Activated T-helper 1 cell treated with anti-CD3 and anti-CD28 coated beads, Interleukin-2, amount 50 U/mL, for 16 hours (primary cell): ENCODE measurements around the gene LIF.
"Not testable (repeated sequence)": the region's sequence is repeated elsewhere in the genome, so short reads cannot be mapped to it uniquely, and the experiment has no call there.

Experiments used
- DNase-seq, 2 donors: peaks; one replicate each; pipeline ENCODE4 v3.0.0-alpha.2; 2020; ENCODE audit warnings: low read depth in 1 of 2, low spot score in 1 of 2

The LIF gene

GRCh38 chr22:30212363-30212995 lies 34.1 kb downstream of the LIF start:
- DNase-seq, result no peak

- no peak for DNase-seq
These were observed 35.3 kb downstream of the LIF start for GRCh38 chr22:30211124-30211820.

GRCh38 chr22:30210235-30210909 lies 36.2 kb downstream of the LIF start:
- no peak for DNase-seq

- no peak for DNase-seq
These were observed 36.9 kb downstream of the LIF start for GRCh38 chr22:30209642-30210041.

GRCh38 chr22:30208631-30209603 lies 37.6 kb downstream of the LIF start:
- DNase-seq, result no peak

GRCh38 chr22:30206944-30207343 lies 39.6 kb downstream of the LIF start:
- DNase-seq, result no peak

GRCh38 chr22:30205281-30206115 lies 41.1 kb downstream of the LIF start:
- no peak for DNase-seq

GRCh38 chr22:30204742-30205111 lies 41.8 kb downstream of the LIF start:
- no peak for DNase-seq

GRCh38 chr22:30204015-30204741 lies 42.4 kb downstream of the LIF start:
- DNase-seq, result no peak

GRCh38 chr22:30202531-30203006 lies 44.0 kb downstream of the LIF start:
- DNase-seq, result no peak

GRCh38 chr22:30201945-30202344 lies 44.6 kb downstream of the LIF start:
- DNase-seq, result no peak

GRCh38 chr22:30200905-30201304 lies 45.7 kb downstream of the LIF start:
- DNase-seq, result not testable (repeated sequence)

- no peak for DNase-seq
These were observed 47.6 kb downstream of the LIF start for GRCh38 chr22:30198921-30199320.

GRCh38 chr22:30198152-30198825 lies 48.3 kb downstream of the LIF start:
- DNase-seq, result no peak

GRCh38 chr22:30197389-30197788 lies 49.2 kb downstream of the LIF start:
- no peak for DNase-seq

- DNase-seq, result no peak
These were observed 49.7 kb downstream of the LIF start for GRCh38 chr22:30196880-30197336.

- DNase-seq, result peak in 1 of 2 donors; percentile 35
These were observed 50.2 kb downstream of the LIF start for GRCh38 chr22:30196141-30196879.
